GM19372 (cell line): Measurements from ENCODE around the gene FBXW4.

Experiments
- ATAC-seq: cut with Tn5 transposase; IDR thresholded peaks from one replicate; pipeline ENCODE4 v1.9.1; 2021; ENCODE audit warnings: mild to moderate bottlenecking, low read depth, moderate library complexity; ENCODE audit not compliant: unreplicated experiment

FBXW4 gene

GRCh38 chr10:101694674-101695403, at the start of gene FBXW4:
Gene FBXW4 (minus strand): TSS chr10:101695170. CDS start chr10:101695105, 65 bp downstream.
- peak; percentile 72 for ATAC-seq

GRCh38 chr10:101744267-101744666, 49.3 kb upstream of the FBXW4 start:
- no peak for ATAC-seq

- ATAC-seq: no peak
These were observed 47.0 kb upstream of the FBXW4 start for GRCh38 chr10:101741938-101742337.

- ATAC-seq: no peak
These were observed 41.7 kb upstream of the FBXW4 start for GRCh38 chr10:101736666-101737065.

GRCh38 chr10:101732096-101732495, 37.1 kb upstream of the FBXW4 start:
- no peak for ATAC-seq

- ATAC-seq: no peak
These were observed 31.1 kb upstream of the FBXW4 start for GRCh38 chr10:101726115-101726387.

GRCh38 chr10:101725296-101726114, 30.5 kb upstream of the FBXW4 start:
- no peak for ATAC-seq

- no peak for ATAC-seq
These were observed 29.5 kb upstream of the FBXW4 start for GRCh38 chr10:101724446-101724845.

GRCh38 chr10:101723176-101723575, 28.2 kb upstream of the FBXW4 start:
- no peak for ATAC-seq

- ATAC-seq: no peak
These were observed 26.8 kb upstream of the FBXW4 start for GRCh38 chr10:101721806-101722205.

GRCh38 chr10:101720606-101721230, 25.7 kb upstream of the FBXW4 start:
- no peak for ATAC-seq

GRCh38 chr10:101718690-101719275, 23.8 kb upstream of the FBXW4 start:
- ATAC-seq: no peak

- no peak for ATAC-seq
These were observed 22.1 kb upstream of the FBXW4 start for GRCh38 chr10:101716891-101717659.

GRCh38 chr10:101712997-101713396, 18.0 kb upstream of the FBXW4 start:
- no peak for ATAC-seq

- no peak for ATAC-seq
These were observed 15.8 kb upstream of the FBXW4 start for GRCh38 chr10:101710793-101711192.

- ATAC-seq: no peak
These were observed 15.2 kb upstream of the FBXW4 start for GRCh38 chr10:101710059-101710695.

- ATAC-seq: no peak
These were observed 14.5 kb upstream of the FBXW4 start for GRCh38 chr10:101709359-101710058.

GRCh38 chr10:101708870-101709269, 13.9 kb upstream of the FBXW4 start:
- no peak for ATAC-seq

GRCh38 chr10:101708073-101708472, 13.1 kb upstream of the FBXW4 start:
- no peak for ATAC-seq
